Esophagus squamous epithelium (tissue), 5 donors: ENCODE measurements around the gene ASTN2. TPM values are rescaled to one million over a fixed set of nuclear protein-coding genes. Genes with fewer than 3 reads are reported as not detected.

Experiments used
- DNase-seq: peaks from one replicate; lab custom pipeline; 2025; lab: John Stamatoyannopoulos, UW
- H3K27ac ChIP-seq, 4 donors: fragments of 200-600 bp; sonication (generic); one replicate each; pipeline ENCODE4 v1.5.1; 2016 to 2019; ENCODE audit warnings: mild to moderate bottlenecking in 1 of 4
- H3K27me3 ChIP-seq, 4 donors: fragments of 200-600 bp; sonication (generic); 1 replicate in 3 of 4; 2 replicates in 1 of 4; pipeline versions ENCODE4 v1.5.1 to v1.6.0; 2017 to 2021; ENCODE audit warnings: antibody characterized with exemption in 1 of 4
- H3K36me3 ChIP-seq, 3 donors: fragments of 200-600 bp; sonication (generic); one replicate each; pipeline ENCODE4 v1.5.1; 2016 to 2019
- H3K4me1 ChIP-seq, 3 donors: fragments of 200-600 bp; sonication (generic); one replicate each; pipeline ENCODE4 v1.5.1; 2017 to 2019
- H3K4me3 ChIP-seq, 4 donors: fragments of 200-600 bp; sonication (generic); 1 replicate in 3 of 4; 2 replicates in 1 of 4; pipeline ENCODE4 v1.5.1; 2016 to 2019; ENCODE audit warnings: mild to moderate bottlenecking in 2 of 4, moderate library complexity in 1 of 4
- H3K9me3 ChIP-seq, 3 donors: fragments of 200-600 bp; sonication (generic); one replicate each; pipeline ENCODE4 v1.5.1; 2016 to 2019
- CTCF ChIP-seq, 6 experiments: fragments of 450-650 bp in 4 of 6; fragments of 200-600 bp in 2 of 6; sonication (generic) in 2 of 6; IDR thresholded peaks; one replicate each; pipeline ENCODE4 v1.5.1; 2016 to 2019; ENCODE audit warnings: antibody characterized with exemption in 6 of 6, mild to moderate bottlenecking in 4 of 6, moderate library complexity in 4 of 6
- POLR2A ChIP-seq, 4 donors: fragments of 450-650 bp; IDR thresholded peaks; one replicate each; pipeline ENCODE4 v1.6.1; 2017; ENCODE audit warnings: antibody characterized with exemption in 4 of 4, mild to moderate bottlenecking in 4 of 4, moderate library complexity in 3 of 4
- WGBS, 2 donors: methylation state at CpG; one replicate each; pipeline ENCODE4 v1.1.5; 2018; 5-methylcytosine and 5-hydroxymethylcytosine counted together
- intact Hi-C: fragments of 100-400 bp; cut with DNase I; formaldehyde crosslinking; loops from one replicate; pipeline ENCODE4 v1.15.0; 2022
- total RNA-seq, 4 donors: library from RNA; depleted of rRNA; stranded (reverse); fragments of >200 nt; gene quantifications; one replicate each; pipeline ENCODE4 v1.1.0, GENCODE V29; 2016
- donor health status: DM: yes; HTN: yes; CAD: no.

Gene ASTN2
- total RNA-seq, 4 donors from 2014 or later: 0.13 to 1.9 (median 0.27) TPM; not detected in 1

- intact Hi-C loops: no loop called here
- TF ChIP-seq CTCF (IDR thresholded peaks at IDR 0.05) (no peak), POLR2A (IDR thresholded peaks at IDR 0.05) (no peak)
- H3K27me3 ChIP-seq: no peaks in the 10 kb centered on the region
- no peaks in the 10 kb centered on the region for H3K9me3 ChIP-seq
- peaks cover 0 to 4% (median 0%) of the 10 kb centered on the region in 3 donors for H3K4me1 ChIP-seq
- DNase-seq: no peak
- H3K36me3 ChIP-seq: no peaks in the 10 kb centered on the region
- no peak overlapping the region for H3K27ac ChIP-seq
- H3K4me3 ChIP-seq: no peak overlapping the region
- 72 to 84% methylated on average over 4 of the region's 4 CpGs for WGBS, 2 donors
Measured at GRCh38 chr9:116713271-116713670, 701.6 kb downstream of the ASTN2 start.

- no peaks in the 10 kb centered on the region for H3K27me3 ChIP-seq
- no peaks in the 10 kb centered on the region for H3K9me3 ChIP-seq
- WGBS, 2 donors: 87 to 94% methylated on average over 3 of the region's 3 CpGs
- peaks cover 0 to 4% (median 0%) of the 10 kb centered on the region in 3 donors for H3K4me1 ChIP-seq
- DNase-seq: no peak
- no peak overlapping the region for H3K4me3 ChIP-seq
- TF ChIP-seq POLR2A (IDR thresholded peaks at IDR 0.05) (no peak), CTCF (IDR thresholded peaks at IDR 0.05) (no peak)
- intact Hi-C loops: no loop called here
- no peaks in the 10 kb centered on the region for H3K36me3 ChIP-seq
- H3K27ac ChIP-seq: no peak overlapping the region
Measured at GRCh38 chr9:116712781-116713180, 702.1 kb downstream of the ASTN2 start.

- intact Hi-C loops: no loop called here
- no peak for DNase-seq
- Histone ChIP-seq H3K27ac (no peak overlapping the region), H3K9me3 (no peaks in the 10 kb centered on the region), H3K4me1 (peaks cover 0 to 9% (median 1%) of the 10 kb centered on the region in 3 donors), H3K27me3 (no peaks in the 10 kb centered on the region), H3K4me3 (no peak overlapping the region), H3K36me3 (no peaks in the 10 kb centered on the region)
- 88 to 90% methylated on average over 8 of the region's 8 CpGs for WGBS, 2 donors
- TF ChIP-seq CTCF (IDR thresholded peaks at IDR 0.05) (no peak), POLR2A (IDR thresholded peaks at IDR 0.05) (no peak)
Measured at GRCh38 chr9:116706310-116707290, 708.3 kb downstream of the ASTN2 start.

- Histone ChIP-seq H3K9me3 (no peaks in the 10 kb centered on the region), H3K27me3 (no peaks in the 10 kb centered on the region), H3K4me1 (peaks cover 0 to 20% (median 8%) of the 10 kb centered on the region in 3 donors), H3K36me3 (peaks cover 0 to 3% (median 0%) of the 10 kb centered on the region in 3 donors), H3K4me3 (no peak overlapping the region), H3K27ac (no peak overlapping the region)
- intact Hi-C loops: no loop called here
- no peak for DNase-seq
- WGBS, 2 donors: 71 to 96% methylated on average over 1 of the region's 1 CpG
- TF ChIP-seq CTCF (IDR thresholded peaks at IDR 0.05) (no peak), POLR2A (IDR thresholded peaks at IDR 0.05) (no peak)
Measured at GRCh38 chr9:116705531-116705930, 709.3 kb downstream of the ASTN2 start.

GRCh38 chr9:116704470-116704869 lies 710.4 kb downstream of the ASTN2 start:
- no peak for DNase-seq
- intact Hi-C loops: no loop called here
- Histone ChIP-seq H3K4me1 (peaks cover 0 to 25% (median 8%) of the 10 kb centered on the region in 3 donors), H3K9me3 (no peaks in the 10 kb centered on the region), H3K4me3 (no peak overlapping the region), H3K27me3 (no peaks in the 10 kb centered on the region), H3K27ac (no peak overlapping the region), H3K36me3 (peaks cover under 1 to 13% (median 2%) of the 10 kb centered on the region in 3 donors)
- TF ChIP-seq POLR2A (IDR thresholded peaks at IDR 0.05) (no peak), CTCF (IDR thresholded peaks at IDR 0.05) (no peak)
